Neural crest cell (in vitro differentiated cells): ENCODE measurements around the gene OR51L1. TPM values are rescaled to one million over a fixed set of nuclear protein-coding genes. Genes with fewer than 3 reads are reported as not detected.

ENCODE experiments used
- DNase-seq: peaks from one replicate; pipeline ENCODE4 v3.0.0; 2021; ENCODE audit warnings: low read depth, mixed read lengths, low spot score
- H3K27ac Mint-ChIP-seq: one replicate; pipeline ENCODE4 v1.8.0; 2021; ENCODE audit warnings: mild to moderate bottlenecking, mixed read lengths; ENCODE audit not compliant: unreplicated experiment
- H3K27me3 Mint-ChIP-seq: 2 replicates; pipeline ENCODE4 v1.8.0; 2021; ENCODE audit warnings: low read depth, mild to moderate bottlenecking, mixed read lengths
- H3K36me3 Mint-ChIP-seq: 2 replicates; pipeline ENCODE4 v1.8.0; 2021; ENCODE audit warnings: low read depth, mild to moderate bottlenecking, mixed read lengths
- H3K4me1 Mint-ChIP-seq: 2 replicates; pipeline ENCODE4 v1.8.0; 2021; ENCODE audit warnings: mixed read lengths
- H3K4me3 Mint-ChIP-seq: one replicate; pipeline ENCODE4 v1.8.0; 2021; ENCODE audit warnings: mild to moderate bottlenecking, mixed read lengths
- H3K9me3 Mint-ChIP-seq: 2 replicates; pipeline ENCODE4 v1.8.0; 2021; ENCODE audit warnings: mixed read lengths
- total RNA-seq: library from RNA; stranded (reverse); gene quantifications from 2 replicates; pipeline ENCODE4 v1.2.1, GENCODE V29; 2021
- TF ChIP-seq, protein P1 (sequence below): fragments of 200-600 bp; sonication (generic); conservative IDR thresholded peaks from 2 replicates; pipeline ENCODE4 v1.5.0; 2021; ENCODE audit warnings: antibody characterized with exemption, mild to moderate bottlenecking

Gene OR51L1
- total RNA-seq, 1 donor from 2014 or later = not detected

DNA sequence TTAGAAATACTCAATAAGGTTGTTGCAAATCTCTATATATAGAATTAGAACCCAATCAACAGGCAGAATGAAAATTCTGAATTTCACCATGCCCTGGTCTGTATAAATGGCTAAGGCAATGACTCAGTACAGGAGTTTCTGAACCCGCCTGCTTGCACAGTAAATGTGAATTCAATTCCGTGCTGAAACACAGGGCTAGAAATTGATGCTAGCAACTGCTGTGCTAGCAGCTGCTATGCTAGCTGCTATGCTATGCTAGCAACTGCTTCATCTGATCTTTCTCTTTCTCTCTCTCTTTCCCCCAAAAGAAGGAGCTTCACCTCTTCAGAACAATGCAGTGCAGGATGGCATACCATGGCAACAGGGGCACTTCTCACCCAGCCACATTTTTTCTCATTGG is 42.0 kb downstream of the OR51L1 start:
- H3K27ac Mint-ChIP-seq = no peak overlapping the region
- TF ChIP-seq, protein P1, sequence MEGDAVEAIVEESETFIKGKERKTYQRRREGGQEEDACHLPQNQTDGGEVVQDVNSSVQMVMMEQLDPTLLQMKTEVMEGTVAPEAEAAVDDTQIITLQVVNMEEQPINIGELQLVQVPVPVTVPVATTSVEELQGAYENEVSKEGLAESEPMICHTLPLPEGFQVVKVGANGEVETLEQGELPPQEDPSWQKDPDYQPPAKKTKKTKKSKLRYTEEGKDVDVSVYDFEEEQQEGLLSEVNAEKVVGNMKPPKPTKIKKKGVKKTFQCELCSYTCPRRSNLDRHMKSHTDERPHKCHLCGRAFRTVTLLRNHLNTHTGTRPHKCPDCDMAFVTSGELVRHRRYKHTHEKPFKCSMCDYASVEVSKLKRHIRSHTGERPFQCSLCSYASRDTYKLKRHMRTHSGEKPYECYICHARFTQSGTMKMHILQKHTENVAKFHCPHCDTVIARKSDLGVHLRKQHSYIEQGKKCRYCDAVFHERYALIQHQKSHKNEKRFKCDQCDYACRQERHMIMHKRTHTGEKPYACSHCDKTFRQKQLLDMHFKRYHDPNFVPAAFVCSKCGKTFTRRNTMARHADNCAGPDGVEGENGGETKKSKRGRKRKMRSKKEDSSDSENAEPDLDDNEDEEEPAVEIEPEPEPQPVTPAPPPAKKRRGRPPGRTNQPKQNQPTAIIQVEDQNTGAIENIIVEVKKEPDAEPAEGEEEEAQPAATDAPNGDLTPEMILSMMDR = no peak

DNA sequence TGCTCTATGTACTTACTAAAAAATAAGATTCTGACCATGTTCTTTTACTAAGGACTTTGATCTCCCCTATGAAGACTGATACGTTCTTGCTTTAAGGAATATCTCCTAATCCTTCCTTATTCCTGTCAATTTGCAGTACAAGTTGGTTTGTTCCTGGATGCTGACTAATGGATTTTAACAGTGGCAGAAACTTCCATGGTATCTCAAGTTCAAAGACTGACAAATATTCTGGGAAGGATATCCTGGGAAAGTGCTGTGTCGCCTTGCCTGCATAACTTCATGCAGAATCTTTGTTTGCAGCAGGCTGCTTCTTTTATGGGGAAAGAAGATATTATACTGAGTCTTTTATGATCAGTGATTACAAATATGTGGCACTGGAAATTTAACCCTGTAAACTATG is 43.3 kb downstream of the OR51L1 start:
- DNase-seq = no peak
- TF ChIP-seq, protein P1 = no peak
- Mint-ChIP-seq H3K4me1 (no peaks in the 10 kb centered on the region), H3K27ac (no peak overlapping the region), H3K9me3 (no peaks in the 10 kb centered on the region), H3K4me3 (no peak overlapping the region), H3K36me3 (no peaks in the 10 kb centered on the region), H3K27me3 (no peaks in the 10 kb centered on the region)

More for the DNA sequence above, 42.0 kb downstream of the OR51L1 start:
- DNase-seq = no peak
- H3K4me1 Mint-ChIP-seq = no peaks in the 10 kb centered on the region
- H3K9me3 Mint-ChIP-seq = no peaks in the 10 kb centered on the region
- no peaks in the 10 kb centered on the region for H3K27me3 Mint-ChIP-seq
- H3K36me3 Mint-ChIP-seq = no peaks in the 10 kb centered on the region
- H3K4me3 Mint-ChIP-seq = no peak overlapping the region

DNA sequence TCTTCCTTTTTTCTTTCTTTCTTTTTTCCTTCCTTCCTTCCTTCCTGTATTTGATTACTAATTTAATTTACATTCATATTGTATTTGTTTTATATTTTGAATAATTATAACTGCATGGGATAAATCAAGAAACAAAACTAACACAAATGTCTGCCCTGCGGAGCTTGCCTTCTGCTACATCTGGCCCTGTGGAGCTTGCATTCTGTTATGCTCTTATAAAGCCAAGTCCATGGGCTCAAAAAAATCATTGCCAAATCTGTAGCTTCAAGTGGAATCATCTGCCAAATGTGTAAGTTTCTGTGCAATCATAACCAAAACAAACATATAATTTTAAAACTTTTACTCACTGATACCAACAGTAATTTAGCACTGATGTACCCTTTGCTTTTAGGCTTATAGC is 43.7 kb downstream of the OR51L1 start:
- DNase-seq = no peak
- no peaks in the 10 kb centered on the region for H3K4me1 Mint-ChIP-seq
- TF ChIP-seq, protein P1 = no peak
- no peaks in the 10 kb centered on the region for H3K36me3 Mint-ChIP-seq
- H3K9me3 Mint-ChIP-seq = no peaks in the 10 kb centered on the region
- H3K27ac Mint-ChIP-seq = no peak overlapping the region
- no peaks in the 10 kb centered on the region for H3K27me3 Mint-ChIP-seq
- no peak overlapping the region for H3K4me3 Mint-ChIP-seq

DNA sequence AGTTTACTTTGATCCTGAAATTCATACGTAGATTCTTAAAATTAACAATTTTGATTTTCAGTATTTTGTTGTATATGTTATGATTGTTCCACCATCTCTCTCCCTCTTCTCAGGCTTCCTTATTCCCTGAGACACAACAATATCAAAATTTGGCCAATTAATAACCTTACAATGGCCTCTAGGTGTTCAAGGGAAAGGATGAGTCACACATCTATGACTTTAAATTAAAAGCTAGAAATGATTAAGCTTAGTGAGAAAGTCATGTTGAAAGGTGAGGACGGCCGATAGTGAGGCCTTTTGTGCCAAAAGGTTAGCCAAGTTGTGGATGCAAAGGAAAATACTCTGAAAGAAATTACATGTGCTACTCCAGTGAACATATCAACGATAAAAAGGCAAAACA is 46.2 kb downstream of the OR51L1 start:
- no peaks in the 10 kb centered on the region for H3K9me3 Mint-ChIP-seq
- no peak overlapping the region for H3K4me3 Mint-ChIP-seq
- H3K36me3 Mint-ChIP-seq = no peaks in the 10 kb centered on the region
- H3K4me1 Mint-ChIP-seq = no peaks in the 10 kb centered on the region
- H3K27ac Mint-ChIP-seq = no peak overlapping the region
- no peak for DNase-seq
- H3K27me3 Mint-ChIP-seq = peaks cover 3% of the 10 kb centered on the region
- TF ChIP-seq, protein P1 = no peak

DNA sequence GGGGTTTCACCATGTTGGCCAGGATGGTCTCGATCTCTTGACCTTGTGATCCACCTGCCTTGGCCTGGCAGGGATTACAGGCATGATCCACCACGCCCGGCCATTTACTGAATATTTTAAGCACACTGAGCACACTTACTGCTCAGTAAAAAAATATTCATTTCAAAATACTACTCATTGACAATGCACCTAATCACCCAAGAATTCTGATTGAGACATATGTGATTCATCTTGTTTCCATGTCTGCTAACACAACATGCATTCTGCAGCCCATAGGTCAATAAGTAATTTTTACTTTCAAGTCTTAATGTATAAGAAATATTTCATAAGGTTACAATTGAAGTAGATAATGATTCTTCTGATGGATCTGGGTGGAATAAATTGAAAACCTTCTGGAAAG is 47.4 kb downstream of the OR51L1 start:
- no peaks in the 10 kb centered on the region for H3K36me3 Mint-ChIP-seq
- TF ChIP-seq, protein P1 = no peak
- no peak overlapping the region for H3K4me3 Mint-ChIP-seq
- H3K4me1 Mint-ChIP-seq = no peaks in the 10 kb centered on the region
- peaks cover 3% of the 10 kb centered on the region for H3K27me3 Mint-ChIP-seq
- H3K9me3 Mint-ChIP-seq = no peaks in the 10 kb centered on the region
- DNase-seq = no peak
- H3K27ac Mint-ChIP-seq = no peak overlapping the region

DNA sequence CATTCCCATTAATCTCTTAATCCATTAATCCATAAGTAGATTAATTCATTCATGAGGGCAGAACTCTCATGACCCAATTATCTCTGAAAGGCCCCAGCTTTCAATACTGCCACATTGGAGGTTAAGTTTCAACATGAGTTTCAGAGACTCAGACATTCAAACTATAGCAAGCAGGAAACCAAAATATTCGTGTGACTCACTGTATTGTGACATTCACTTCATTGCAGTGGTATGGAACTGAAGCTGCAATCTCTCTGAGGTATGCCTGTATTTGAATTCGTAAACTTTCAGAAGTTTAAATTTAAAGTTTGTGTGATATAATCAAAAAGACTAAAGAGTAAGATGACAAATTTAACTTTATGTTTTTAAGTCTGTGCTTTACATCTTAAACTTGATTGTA is 48.7 kb downstream of the OR51L1 start:
- TF ChIP-seq, protein P1 = no peak
- H3K9me3 Mint-ChIP-seq = no peaks in the 10 kb centered on the region
- no peak for DNase-seq
- no peak overlapping the region for H3K4me3 Mint-ChIP-seq
- H3K36me3 Mint-ChIP-seq = no peaks in the 10 kb centered on the region
- peaks cover 8% of the 10 kb centered on the region for H3K27me3 Mint-ChIP-seq
- no peaks in the 10 kb centered on the region for H3K4me1 Mint-ChIP-seq
- no peak overlapping the region for H3K27ac Mint-ChIP-seq
